Urothelium cell line (cell line): Measurements from ENCODE around the gene GTF2A1L.
"Not testable (repeated sequence)": the region's sequence is repeated elsewhere in the genome, so short reads cannot be mapped to it uniquely, and the experiment has no call there.

Source experiments
- DNase-seq: peaks from one replicate; pipeline ENCODE4 v3.0.0; 2011; ENCODE audit warnings: low spot score, mixed read lengths
- FAIRE-seq: peaks from 2 replicates; lab custom pipeline; 2011; peaks lifted over from hg19 to GRCh38; lab: Jason Lieb, UNC

Gene GTF2A1L, protein sequence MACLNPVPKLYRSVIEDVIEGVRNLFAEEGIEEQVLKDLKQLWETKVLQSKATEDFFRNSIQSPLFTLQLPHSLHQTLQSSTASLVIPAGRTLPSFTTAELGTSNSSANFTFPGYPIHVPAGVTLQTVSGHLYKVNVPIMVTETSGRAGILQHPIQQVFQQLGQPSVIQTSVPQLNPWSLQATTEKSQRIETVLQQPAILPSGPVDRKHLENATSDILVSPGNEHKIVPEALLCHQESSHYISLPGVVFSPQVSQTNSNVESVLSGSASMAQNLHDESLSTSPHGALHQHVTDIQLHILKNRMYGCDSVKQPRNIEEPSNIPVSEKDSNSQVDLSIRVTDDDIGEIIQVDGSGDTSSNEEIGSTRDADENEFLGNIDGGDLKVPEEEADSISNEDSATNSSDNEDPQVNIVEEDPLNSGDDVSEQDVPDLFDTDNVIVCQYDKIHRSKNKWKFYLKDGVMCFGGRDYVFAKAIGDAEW

DNA sequence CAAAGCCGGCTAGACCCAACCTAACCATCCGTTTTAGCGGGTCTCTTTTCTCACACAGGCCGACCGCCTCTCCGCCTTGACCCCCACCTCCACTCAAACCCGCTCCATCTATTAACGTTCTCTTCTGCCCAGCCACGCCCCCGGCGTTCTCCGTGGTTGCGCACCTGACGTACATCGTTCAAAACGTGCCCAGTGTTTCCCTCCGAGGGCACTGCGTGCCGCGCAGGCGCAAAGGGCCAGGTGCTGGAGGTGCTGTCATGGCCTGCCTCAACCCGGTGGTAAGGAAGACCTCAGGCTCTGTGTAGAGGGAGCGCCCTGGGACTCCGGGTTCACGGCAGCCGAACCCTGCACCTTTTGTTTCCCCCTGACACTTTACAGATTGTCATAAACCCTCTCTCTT lies at the start of gene GTF2A1L:
Gene GTF2A1L (plus strand): TSS at position 239 of the 400 bp plus-strand sequence. CDS start 19 bp downstream, at position 258.
- DNase-seq: no peak
- FAIRE-seq: no peak

DNA sequence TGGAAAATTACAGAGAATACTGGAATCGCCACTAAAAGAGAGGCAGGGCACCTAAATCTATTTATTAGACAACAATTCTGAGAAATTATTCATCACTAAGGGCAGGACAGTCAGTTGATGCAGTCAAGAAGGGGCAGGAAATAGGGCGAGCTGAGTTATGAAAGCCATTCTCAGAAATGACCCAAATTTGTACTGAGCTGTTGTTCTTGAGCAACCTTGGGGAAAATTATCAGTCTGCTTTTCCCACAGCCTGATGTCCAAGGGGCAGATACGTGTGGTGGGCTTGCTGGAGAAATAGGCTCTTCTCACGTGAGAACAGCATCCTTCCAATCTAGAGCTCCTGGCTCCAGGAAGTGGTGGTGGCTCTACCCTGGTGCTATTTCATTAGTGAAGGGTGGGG lies 49.1 kb upstream of the GTF2A1L start:
- FAIRE-seq (no peak), DNase-seq (no peak)

DNA sequence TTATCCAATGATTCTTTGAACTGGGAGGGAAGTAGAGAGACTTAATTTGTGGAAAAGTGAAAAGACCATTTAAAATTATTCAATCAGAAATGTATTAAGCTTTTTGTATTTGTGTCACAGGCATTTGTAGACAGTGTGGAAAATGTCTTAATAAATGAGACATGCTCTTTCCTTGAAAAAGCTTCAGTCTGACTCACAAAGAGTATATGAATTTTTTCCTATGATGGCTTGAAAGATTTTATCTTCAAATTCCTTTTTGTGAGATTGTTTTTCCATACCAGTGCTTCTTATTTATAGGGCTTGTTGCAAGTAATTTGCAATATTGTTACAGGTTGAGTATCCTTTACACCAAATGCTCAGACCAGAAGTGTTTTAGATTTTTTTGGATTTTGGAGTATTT lies 48.2 kb upstream of the GTF2A1L start:
- DNase-seq (no peak), FAIRE-seq (no peak)

DNA sequence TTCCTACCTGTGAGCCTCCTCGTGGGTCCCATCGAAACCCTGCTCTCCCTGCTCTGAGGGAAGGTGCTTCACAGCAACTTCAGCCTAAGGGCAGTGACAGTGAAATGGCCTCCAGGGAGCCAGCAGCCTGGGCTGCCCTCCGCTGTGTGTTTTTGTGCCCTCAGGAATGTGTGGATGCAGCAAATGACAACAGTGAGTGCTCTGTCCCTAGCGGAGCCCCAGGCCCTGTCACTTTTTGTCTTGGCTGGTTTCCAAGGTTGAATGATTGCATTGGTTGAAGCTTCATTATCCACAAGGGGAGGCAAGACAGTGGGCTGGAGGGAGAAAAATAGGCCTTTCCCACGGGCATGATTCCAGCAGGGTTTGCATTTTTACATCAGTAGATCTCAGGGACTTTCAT lies 44.8 kb upstream of the GTF2A1L start:
- no peak for DNase-seq
- FAIRE-seq: no peak

DNA sequence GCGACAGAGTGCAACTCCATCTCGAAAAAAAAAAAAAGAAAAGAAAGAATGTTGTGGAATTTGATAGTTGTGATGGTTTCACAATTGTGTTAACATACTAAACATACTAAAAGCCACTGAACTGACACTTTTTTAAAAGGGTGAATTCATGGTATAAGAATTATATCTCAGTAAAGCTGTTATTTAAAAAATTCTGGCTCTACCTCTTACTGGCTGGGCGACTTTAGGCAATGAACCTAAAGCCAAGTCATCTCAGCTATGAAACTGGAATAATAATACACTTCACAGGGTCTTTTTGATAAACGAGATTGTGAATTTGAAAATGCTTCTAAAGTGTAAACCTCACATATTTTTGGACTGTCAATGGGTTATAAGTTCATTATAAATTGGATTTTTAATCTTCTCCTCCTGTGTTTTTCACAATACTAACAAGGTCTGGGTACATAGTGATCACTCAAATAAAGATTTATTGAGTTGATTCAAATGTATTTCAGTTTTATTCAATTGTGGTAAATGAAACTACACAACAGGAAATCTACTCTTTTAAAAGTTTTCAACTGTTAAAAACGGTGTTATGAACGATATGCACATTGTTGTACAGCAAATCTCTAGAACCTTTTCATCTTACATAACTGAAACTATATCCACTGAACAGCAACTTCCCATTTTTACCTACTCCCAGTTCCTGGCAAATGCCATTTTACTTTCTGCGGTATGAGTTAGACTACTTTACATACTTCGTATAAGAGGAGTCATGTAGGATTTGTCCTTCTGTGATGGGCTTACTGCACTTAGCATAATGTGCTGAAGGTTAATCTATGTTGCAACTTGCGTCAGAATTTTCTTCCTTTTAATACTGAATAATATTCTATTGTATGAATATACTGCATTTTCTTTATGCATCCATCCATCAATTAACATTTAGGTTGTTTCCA lies 43.0 kb upstream of the GTF2A1L start:
- FAIRE-seq (no peak), DNase-seq (no peak)

DNA sequence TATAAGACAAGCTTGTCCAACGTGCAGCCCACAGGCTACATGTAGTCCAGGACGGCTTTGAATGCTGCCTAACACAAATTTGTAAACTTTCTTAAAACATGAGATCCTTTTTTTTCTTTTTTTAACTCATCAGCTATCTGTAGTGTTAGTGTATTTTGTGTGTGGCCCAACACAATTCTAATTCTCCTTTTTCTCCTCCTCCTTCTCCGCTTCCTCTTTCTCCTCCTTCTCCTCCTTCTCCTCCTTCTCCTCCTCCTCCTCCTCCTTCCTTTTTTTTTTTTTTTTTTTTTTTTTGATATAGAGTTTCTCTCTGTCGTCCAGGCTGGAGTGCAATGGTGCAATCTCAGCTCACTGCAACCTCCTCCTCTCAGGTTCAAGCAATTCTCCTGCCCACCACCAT lies 39.3 kb upstream of the GTF2A1L start:
- DNase-seq (no peak), FAIRE-seq (no peak)

DNA sequence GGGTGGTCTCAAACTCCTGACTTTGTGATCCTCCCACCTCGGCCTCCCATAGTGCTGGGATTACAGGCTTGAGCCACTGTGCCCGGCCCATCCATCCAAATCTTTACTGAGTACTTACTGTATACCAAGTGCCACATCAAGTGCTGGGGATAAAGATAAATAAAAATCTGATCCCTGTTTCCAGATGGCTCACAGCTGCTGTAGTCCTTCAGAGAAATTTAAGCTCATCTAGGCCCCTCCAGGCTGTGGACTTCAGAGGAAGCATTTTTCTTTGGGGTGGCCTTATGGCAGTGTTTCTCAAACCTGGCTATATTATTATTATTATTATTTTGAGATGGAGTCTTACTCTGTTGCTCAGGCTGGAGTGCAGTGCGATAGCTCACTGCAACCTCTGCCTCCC lies 33.7 kb upstream of the GTF2A1L start:
- FAIRE-seq (no peak), DNase-seq (no peak)

DNA sequence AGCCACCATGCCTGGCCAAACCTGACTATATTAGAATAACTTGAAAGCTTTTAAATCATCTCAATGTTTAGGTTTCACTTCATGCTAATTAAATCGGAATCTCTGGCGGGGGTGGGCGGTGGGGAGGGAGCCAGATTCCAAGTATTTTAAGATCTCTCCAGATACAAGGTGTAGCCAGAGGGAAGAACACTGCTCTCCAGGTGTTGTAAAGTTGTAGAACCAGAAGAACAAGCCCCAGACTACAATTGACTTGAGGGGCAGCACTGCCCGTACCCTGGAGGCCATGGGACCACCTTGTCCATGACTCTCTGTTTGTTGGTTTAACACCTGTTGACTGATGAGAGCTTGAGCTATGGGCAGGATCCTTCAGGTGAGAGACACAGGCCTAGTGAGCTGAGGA lies 33.1 kb upstream of the GTF2A1L start:
- no peak for FAIRE-seq
- no peak for DNase-seq

DNA sequence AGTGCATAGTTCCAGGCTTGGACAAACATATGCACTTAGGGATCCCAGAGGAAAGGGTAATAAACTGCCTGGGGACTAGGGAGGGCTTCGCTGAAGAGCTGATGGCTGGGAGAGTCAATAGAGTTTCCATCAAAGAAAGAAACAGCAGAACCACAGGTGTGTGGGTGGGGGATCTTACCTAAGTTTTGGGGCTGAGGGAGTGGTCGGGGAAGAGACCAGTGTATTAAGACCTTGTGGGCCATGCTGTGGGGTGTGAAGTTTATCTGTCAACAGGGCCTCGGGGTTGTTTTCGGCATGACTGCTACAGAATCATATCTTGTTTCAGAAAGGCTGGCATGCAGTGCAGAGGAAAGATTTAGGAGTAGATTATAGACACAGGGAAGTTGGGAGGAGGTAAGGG lies 31.2 kb upstream of the GTF2A1L start:
- no peak for FAIRE-seq

DNA sequence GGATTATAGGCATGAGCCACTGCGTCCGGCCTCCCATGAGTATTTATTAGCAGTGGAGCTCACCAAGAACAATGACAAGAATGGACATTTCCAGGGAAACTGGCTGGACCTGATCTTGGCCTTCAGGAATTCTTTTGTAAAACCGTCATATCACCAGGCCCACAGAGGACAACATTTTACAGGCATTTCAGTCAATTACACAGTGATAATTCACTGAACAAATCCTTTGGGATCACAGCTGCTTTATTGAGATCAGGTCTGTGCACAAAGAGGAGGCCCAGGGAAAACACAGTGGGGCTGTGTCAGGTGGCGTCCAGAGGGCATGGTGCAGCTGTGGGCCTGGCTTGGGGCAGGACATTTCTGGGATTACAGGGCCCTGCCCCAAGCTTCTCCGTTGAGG lies 30.1 kb upstream of the GTF2A1L start:
- FAIRE-seq: no peak
- DNase-seq: no peak

More for the DNA sequence above, 31.2 kb upstream of the GTF2A1L start:
- DNase-seq: no peak

DNA sequence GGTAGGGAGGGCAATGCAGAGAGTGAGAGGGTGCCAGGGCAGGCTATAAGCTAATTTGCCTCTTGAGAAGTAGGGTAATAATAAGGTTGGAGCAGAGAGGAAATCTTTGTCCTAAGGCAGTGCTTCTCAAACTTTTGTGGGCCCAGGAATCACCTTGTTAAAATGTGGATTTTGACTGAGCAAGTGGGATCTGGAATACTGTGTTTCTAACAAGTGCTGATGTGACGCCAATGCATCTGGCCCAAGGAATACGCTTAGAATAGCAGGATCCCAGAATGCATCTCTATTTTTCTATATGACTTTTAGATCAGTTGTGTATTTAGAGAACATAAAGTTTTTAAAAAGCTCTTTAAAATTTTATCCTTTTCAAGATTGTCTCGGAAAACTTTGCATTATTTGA lies 29.7 kb upstream of the GTF2A1L start:
- no peak for DNase-seq
- no peak for FAIRE-seq

DNA sequence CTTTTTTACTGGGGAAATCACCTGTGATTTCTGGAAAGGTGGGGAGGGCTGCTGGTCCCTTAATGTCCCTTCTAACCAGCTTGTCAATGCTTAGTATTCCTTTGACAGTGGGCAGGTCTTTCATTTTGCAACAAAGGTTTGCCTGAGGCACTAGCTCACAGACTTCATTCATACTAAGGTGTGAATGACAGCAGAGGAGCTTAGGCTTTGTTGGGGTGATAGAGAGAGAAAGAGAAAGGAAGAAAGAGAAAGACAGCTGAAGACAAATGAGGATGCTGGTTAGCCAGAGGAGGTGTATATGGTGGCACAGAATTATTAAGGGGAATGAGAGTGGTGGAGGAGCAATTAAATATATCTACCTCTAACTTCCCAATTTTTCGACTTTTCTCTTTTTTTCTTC lies 28.9 kb upstream of the GTF2A1L start:
- FAIRE-seq (no peak), DNase-seq (no peak)

DNA sequence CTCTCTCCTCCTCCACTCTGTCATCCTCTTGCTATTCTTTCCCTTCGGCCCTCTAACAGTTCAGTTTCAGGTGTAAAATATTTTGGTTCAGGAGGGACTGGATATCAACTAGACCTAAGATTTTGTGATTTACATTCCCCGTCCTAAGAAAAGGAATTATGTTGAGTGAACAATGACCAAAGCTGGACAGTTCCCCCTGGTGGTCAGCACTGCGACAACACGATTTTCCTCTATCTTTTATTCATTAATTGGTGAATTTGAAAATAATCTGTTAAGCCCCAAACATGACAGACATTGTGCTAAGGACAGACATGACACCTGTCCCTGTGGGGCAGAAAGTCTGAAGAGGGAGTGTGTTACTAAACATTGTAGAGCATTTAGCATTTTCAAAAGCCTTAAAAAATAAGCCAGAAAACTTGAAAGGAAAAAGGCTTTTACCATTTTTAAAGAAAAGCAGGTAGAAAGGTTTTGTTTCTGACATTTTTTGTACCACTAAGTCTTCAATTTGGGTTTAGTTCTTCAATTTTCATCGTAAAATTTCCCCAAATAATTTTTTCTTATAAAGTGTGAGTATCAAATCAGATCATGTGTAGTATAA lies 28.4 kb upstream of the GTF2A1L start:
- FAIRE-seq: no peak
- DNase-seq: peak; percentile 59

DNA sequence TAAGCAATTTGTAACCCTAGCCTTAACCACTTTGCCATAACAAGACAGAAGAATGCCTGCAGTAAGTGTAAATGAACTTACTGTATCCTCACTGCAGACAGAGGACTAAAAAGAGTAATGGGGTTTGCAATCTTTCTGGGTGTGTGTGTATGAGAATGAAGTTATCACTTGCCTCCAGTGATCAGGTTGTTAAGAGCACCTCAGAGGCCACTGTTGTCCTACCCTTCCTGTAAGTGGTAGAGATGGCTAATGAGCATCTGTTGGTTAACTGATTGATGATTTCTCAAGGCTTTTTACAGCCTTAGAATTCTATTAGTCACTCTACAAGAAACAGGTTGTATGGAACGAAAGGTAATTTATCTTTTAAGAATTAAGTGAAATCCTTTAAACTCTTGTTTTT lies 27.6 kb upstream of the GTF2A1L start:
- DNase-seq: no peak
- FAIRE-seq: no peak

DNA sequence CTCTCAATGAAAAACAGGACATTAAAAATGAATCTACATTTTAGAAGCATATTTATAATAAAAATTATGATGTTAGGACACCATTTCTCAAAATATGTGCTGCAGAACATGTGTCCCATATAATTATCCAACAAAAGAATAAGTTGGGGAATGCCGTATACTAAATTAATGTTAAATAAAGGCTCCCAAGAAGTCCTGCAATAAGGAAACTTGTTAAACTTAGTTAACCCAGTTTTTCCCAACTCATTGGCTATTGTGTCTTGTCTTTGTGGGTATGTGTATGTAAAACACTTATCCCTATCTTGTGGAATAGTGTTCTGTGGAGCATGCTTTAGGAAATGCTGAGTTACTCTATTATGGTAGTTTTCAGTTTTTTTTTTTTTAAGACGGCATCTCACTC lies 25.6 kb upstream of the GTF2A1L start:
- no peak for FAIRE-seq
- no peak for DNase-seq

DNA sequence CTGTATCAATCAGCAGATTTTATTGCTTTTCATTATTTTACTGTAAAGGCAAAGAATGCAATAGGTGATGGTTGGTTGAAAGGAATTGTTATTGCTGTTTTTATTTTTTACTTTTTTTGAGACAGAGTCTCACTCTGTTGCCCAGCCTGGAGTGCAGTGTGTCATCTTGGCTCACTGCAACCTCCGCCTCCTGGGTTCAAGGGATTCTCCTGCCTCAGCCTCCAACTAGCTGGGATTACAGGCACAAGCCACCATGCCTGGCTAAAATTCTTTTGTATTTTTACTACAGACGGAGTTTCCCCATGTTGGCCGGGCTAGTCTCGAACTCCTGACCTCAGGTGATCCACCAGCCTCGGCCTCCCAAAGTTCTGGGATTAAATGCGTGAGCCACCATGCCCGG lies 20.9 kb upstream of the GTF2A1L start:
- not testable (repeated sequence) for FAIRE-seq, DNase-seq

DNA sequence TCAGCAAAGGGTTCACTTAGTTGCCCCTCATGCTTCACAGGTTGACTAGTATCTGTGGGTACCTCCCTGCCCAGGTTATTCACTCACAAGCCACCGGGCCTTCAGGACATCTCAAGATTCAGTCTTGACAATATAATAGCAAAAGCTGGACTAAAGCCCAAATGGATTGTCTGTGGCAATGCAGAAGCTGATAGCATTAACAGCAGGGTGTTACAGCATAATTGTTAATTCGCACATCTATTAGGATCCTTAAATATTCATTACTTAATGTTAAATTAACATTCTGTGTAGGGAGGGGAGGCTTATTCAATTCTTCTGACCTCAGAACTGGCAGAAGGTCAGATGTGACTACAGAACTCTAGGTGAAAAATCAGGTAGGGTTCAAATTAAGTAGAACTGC lies 20.2 kb upstream of the GTF2A1L start:
- FAIRE-seq (no peak), DNase-seq (no peak)

DNA sequence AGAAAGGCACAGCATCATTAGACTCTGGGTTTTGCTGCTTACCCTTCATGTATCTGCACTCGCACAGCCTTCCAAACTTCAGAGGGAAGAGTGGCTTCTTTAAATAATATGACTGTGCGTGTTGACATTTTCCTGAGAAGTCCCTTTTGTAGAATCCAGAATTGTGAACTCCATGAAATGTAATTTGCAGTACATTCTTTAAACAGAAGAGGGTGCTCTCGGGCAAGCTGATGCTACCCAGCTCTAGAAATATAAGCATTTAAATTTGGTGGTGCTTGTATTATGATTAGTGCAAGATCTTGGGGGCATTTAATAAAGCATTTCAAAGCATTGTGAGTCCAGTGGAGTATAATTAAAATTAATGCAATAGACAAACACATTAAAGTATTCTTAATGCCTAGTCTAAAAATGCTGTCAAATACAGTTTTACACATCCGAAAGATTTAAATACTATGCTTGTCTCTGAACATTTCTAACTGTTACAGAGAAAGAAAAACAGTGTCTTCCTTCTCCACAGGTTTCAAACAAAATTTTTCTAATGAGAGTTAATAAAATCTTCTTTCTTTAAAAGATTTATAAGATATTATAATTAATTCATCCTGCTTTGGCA lies 17.3 kb upstream of the GTF2A1L start:
- DNase-seq: peak; percentile 51
- FAIRE-seq: no peak

DNA sequence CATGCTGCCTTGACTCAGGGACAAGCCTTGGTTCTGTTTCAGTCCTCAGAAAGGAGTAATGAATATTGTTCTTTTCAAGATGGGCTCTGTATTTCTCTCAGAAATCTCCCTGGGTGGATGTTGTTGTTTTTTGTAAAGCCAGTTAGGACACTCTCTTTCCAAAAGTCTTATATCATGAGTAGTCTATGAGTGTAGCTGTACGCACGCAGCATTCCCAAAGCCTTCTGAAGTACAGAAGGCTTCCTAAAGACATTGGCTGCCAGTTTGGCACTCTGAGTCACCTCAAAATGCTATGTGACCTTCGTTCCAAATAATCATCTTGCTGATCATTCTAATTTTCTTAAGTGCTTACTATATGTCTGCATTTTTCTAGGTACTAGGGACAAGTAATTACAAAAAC lies 16.7 kb upstream of the GTF2A1L start:
- no peak for FAIRE-seq
- DNase-seq: no peak

DNA sequence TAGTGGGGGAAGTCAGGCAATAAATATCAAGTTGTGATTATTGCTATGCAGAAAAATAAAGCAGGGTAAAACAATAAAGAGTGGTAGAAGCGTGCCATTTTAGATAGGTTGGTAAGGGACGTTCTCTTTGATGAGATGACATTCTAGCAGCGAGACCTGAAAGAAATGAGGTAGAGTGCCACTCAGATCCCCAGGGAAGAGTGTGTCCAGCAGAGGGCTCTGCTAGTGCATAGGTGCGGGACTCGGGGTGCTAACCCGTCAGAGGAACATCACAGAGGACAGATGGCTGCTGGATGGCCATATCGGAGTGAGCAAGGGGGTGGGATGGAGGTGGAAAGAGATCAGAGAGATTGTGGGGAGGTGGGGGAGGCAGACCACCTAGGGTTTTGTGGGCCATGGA lies 16.3 kb upstream of the GTF2A1L start:
- DNase-seq: peak; percentile 42
- FAIRE-seq: peak; percentile 58
